ENCODE results near the gene DUSP9. TPM values are rescaled to one million over a fixed set of nuclear protein-coding genes. Genes with fewer than 3 reads are reported as not detected.

Gene DUSP9
- total RNA-seq, 1 donor from 2014 or later = 0.11 TPM

DNA sequence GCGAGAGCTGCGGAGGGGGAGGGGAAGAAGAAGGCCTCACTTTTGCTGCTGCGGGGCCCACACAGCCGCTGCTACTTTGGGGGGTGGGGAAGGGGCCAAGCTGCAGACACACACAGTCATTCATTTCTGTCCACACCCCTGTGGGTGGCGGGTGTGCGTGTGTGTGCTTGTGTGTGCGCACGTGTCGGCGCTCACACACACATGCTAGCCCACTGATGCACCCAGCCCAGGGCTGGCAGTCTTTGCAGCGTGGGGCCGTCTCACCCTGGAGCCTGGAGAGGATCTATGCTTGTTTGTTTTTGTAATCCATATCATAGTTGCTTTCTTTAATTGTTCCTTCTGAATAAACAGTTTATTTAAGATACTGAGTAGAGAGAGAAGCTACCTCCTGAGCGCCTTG is 4.0 kb downstream of the DUSP9 start:
- peaks cover 17% of the 10 kb centered on the region for H3K27me3 Mint-ChIP-seq (ENCODE audit: low read depth)
- H3K4me3 Mint-ChIP-seq (ENCODE audit: low read depth) = no peak overlapping the region
- intact Hi-C loops (cut with micrococcal nuclease) = no loop called here

DNA sequence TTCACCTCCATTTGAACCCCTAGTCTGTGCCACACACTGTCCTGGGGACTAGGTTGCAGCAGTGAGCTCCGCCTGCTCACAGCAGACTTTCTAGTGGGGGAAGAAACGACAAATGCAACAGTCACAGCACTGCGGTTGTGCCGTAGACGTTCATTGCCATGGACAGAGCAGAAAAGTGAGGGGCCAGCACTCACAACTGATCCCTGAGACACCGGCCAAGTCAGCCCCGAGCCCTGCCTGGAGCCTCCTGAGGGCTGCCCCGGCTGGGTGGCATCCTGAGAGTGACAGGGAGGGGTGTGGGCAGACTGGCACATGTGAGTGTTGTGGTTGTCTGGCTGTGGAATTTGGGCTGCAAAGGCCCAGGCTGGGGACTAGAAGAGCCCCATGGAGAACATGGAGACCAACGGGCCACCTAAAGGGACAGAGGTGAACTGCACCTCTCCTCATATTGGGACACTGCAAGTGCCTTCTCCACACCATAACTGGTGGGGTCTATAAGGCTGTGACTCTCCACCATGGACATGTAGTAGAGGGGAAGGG is 4.6 kb downstream of the DUSP9 start:
- Mint-ChIP-seq H3K27me3 (ENCODE audit: low read depth) (peaks cover 13% of the 10 kb centered on the region), H3K27ac (no peak overlapping the region), H3K9me3 (no peaks in the 10 kb centered on the region), H3K4me1 (ENCODE audit: low read depth) (no peaks in the 10 kb centered on the region), H3K36me3 (ENCODE audit: low read depth) (no peaks in the 10 kb centered on the region), H3K4me3 (ENCODE audit: low read depth) (no peak overlapping the region)
- intact Hi-C loops (cut with micrococcal nuclease) = no loop called here
- no peak for DNase-seq (ENCODE audit: low spot score)

More for the DNA sequence above, 4.0 kb downstream of the DUSP9 start:
- Mint-ChIP-seq H3K4me1 (ENCODE audit: low read depth) (no peaks in the 10 kb centered on the region), H3K9me3 (no peaks in the 10 kb centered on the region), H3K27ac (no peak overlapping the region), H3K36me3 (ENCODE audit: low read depth) (no peaks in the 10 kb centered on the region)
- no peak for DNase-seq (ENCODE audit: low spot score)

DNA sequence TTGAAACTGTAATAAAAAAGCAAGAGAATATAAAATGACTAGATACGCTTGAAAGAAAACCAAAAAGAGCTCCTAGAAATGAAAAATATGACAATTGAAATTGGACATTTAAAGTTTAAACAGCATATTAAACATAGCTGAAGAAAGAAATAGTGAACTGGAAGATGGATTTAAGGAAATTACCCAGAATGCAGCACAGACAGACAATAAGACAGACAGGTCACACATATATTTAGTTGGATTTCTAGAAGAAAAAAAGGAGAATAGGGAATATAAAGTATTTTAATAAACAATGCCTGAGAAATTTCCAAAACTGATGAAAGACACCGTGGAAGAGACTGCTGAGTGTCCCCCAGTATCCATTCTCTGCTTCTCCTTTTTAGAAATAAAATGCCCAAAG is 6.6 kb downstream of the DUSP9 start:
- Mint-ChIP-seq H3K4me3 (ENCODE audit: low read depth) (no peak overlapping the region), H3K27ac (no peak overlapping the region), H3K36me3 (ENCODE audit: low read depth) (no peaks in the 10 kb centered on the region), H3K27me3 (ENCODE audit: low read depth) (peaks cover 7% of the 10 kb centered on the region), H3K9me3 (no peaks in the 10 kb centered on the region), H3K4me1 (ENCODE audit: low read depth) (no peaks in the 10 kb centered on the region)
- no peak for DNase-seq (ENCODE audit: low spot score)
- intact Hi-C loops (cut with micrococcal nuclease) = no loop called here

DNA sequence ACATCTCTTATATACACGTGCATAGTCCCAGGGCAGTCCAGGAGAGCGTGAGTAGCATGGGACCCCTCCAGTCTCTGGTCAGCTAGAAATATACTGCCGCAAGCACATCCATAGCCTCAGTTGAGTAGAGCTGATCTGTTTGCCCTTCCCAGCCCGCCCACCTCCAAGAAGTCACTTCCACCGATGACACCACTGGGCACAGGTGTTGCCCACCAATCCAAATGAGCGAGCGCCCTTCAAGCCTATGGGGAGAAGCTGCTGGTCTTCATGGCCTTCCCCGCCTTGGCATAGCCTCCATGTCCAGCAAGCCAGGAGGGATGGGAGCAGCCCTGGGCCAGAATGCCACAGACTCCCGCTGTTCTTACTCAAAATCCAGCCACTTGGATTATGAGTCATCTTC is 10.2 kb downstream of the DUSP9 start:
- intact Hi-C loops (cut with micrococcal nuclease) = no loop called here

DNA sequence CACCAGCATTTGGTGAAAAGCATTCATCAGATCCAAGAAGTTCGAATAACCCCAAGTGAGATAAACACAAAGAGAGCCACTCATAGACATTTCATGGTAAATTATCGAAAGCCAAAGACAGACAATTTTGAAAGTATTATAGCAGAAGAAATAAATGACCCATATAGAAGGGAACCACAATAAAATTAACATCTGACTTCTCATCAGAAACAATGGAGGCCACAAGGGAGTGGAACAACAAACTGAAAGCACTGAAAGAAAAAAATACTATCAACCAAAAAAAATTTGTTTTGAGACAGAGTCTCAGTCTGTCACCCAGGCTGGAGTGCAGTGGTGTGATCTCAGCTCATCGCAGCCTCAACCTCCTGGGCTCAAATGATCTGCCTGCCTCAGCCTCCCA is 12.3 kb downstream of the DUSP9 start:
- Mint-ChIP-seq H3K36me3 (ENCODE audit: low read depth) (no peaks in the 10 kb centered on the region), H3K27me3 (ENCODE audit: low read depth) (peaks cover 28% of the 10 kb centered on the region), H3K4me1 (ENCODE audit: low read depth) (no peaks in the 10 kb centered on the region), H3K27ac (no peak overlapping the region), H3K9me3 (no peaks in the 10 kb centered on the region), H3K4me3 (ENCODE audit: low read depth) (no peak overlapping the region)
- intact Hi-C loops (cut with micrococcal nuclease) = no loop called here
- no peak for DNase-seq (ENCODE audit: low spot score)

More for the DNA sequence above, 10.2 kb downstream of the DUSP9 start:
- no peaks in the 10 kb centered on the region for H3K36me3 Mint-ChIP-seq (ENCODE audit: low read depth)
- H3K27me3 Mint-ChIP-seq (ENCODE audit: low read depth) = peaks cover 20% of the 10 kb centered on the region
- H3K4me1 Mint-ChIP-seq (ENCODE audit: low read depth) = no peaks in the 10 kb centered on the region
- H3K9me3 Mint-ChIP-seq = no peaks in the 10 kb centered on the region
- no peak overlapping the region for H3K27ac Mint-ChIP-seq
- H3K4me3 Mint-ChIP-seq (ENCODE audit: low read depth) = no peak overlapping the region
- no peak for DNase-seq (ENCODE audit: low spot score)

DNA sequence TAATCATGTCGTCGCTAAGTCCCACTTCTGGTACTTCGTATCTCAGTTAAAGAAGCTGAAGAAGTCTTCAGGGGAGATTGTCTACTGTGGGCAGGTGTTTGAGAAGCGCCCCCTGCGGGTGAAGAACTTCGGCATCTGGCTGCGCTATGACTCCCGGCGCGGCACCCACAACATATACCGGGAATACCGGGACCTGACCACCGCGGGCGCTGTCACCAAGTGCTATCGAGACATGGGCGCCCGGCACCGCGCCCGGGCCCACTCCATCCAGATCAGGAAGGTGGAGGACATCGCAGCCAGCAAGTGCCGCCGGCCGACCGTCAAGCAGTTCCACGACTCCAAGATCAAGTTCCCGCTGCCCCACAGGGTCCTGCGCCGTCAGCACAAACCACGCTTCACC is 15.3 kb downstream of the DUSP9 start:
- intact Hi-C loops (cut with micrococcal nuclease) = loop anchor here (5.0 to 10.0 kb wide), 2 partner anchors 50 to 627 kb away; no protein-coding TSS in a partner anchor
- Mint-ChIP-seq H3K4me1 (ENCODE audit: low read depth) (no peaks in the 10 kb centered on the region), H3K9me3 (no peaks in the 10 kb centered on the region), H3K27me3 (ENCODE audit: low read depth) (peaks cover 41% of the 10 kb centered on the region), H3K36me3 (ENCODE audit: low read depth) (no peaks in the 10 kb centered on the region), H3K27ac (no peak overlapping the region), H3K4me3 (ENCODE audit: low read depth) (no peak overlapping the region)
- DNase-seq (ENCODE audit: low spot score) = peak; percentile 22

DNA sequence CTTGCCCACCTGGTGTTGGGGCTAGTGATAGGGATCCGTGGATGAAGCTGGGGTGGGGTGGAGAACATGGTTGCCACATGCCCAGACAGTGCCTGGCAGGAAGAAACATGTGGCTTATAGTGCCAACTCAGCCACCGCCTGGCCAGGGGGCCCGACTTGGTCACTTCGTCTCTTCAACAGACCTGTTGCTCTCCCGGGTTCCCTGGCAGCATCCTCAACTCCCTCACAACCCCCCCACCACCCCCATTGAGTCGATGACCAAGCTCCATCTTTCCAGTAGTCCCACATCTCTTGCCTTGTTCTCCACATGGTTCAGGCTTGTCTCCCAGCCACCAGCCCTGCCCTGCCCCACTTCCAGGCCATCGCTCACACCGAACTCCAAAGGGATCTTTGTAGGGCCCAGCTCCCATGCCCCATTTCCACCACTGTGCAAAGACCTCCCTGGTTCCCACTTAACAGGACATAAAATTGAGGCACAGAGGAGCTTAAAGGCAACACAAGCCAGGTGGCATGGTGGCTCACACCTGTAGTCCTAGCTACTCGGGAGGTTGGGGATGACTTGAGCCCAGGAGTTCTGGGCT is 18.8 kb downstream of the DUSP9 start:
- H3K27me3 Mint-ChIP-seq (ENCODE audit: low read depth) = peaks cover 33% of the 10 kb centered on the region
- no peak overlapping the region for H3K4me3 Mint-ChIP-seq (ENCODE audit: low read depth)
- peaks cover 6% of the 10 kb centered on the region for H3K4me1 Mint-ChIP-seq (ENCODE audit: low read depth)
- H3K27ac Mint-ChIP-seq = no peak overlapping the region
- no peaks in the 10 kb centered on the region for H3K36me3 Mint-ChIP-seq (ENCODE audit: low read depth)
- no peaks in the 10 kb centered on the region for H3K9me3 Mint-ChIP-seq
- intact Hi-C loops (cut with micrococcal nuclease) = loop anchor here (5.0 to 10.0 kb wide), 3 partner anchors 631 to 724 kb away; no protein-coding TSS in a partner anchor
- no peak for DNase-seq (ENCODE audit: low spot score)

DNA sequence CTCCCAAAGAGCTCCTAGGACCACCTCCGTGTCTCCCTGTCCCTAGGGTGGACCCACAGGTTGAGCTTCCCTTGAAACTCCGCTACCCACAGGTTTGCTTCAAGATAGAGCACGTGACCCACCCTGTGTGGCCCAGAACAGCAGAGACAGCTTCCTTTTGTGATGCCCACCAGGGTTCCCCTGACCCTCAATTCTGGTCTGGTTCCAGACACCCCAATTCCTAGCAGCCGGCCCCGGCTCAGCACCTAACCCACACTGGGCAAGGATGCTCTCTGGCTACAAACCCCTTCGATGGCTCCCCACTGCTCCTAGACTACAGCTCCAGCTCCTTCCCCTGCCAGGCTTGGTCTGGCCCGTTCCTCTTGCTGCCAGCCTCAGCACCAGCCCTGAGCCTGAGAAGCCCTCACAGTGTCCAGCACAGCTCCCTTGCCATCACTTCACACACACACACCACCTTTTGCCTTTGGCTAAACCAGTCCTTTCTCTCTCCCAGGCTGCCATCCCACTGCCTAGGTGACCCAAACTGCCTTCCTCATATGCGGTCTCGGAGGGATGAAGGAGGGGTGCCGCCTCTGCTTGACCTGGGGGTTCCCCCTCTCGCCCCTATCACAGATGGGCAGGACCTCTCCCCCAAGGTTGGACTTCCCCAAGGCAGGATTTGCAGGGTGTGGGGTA is 20.4 kb downstream of the DUSP9 start:
- H3K4me3 Mint-ChIP-seq (ENCODE audit: low read depth) = peak overlapping the region; percentile 74
- no peak overlapping the region for H3K27ac Mint-ChIP-seq
- no peaks in the 10 kb centered on the region for H3K9me3 Mint-ChIP-seq
- intact Hi-C loops (cut with micrococcal nuclease) = loop anchor here (5.0 to 10.0 kb wide), 3 partner anchors 633 to 725 kb away; no protein-coding TSS in a partner anchor
- H3K36me3 Mint-ChIP-seq (ENCODE audit: low read depth) = no peaks in the 10 kb centered on the region
- H3K27me3 Mint-ChIP-seq (ENCODE audit: low read depth) = peaks cover 19% of the 10 kb centered on the region
- peaks cover 6% of the 10 kb centered on the region for H3K4me1 Mint-ChIP-seq (ENCODE audit: low read depth)
- no peak for DNase-seq (ENCODE audit: low spot score)

DNA sequence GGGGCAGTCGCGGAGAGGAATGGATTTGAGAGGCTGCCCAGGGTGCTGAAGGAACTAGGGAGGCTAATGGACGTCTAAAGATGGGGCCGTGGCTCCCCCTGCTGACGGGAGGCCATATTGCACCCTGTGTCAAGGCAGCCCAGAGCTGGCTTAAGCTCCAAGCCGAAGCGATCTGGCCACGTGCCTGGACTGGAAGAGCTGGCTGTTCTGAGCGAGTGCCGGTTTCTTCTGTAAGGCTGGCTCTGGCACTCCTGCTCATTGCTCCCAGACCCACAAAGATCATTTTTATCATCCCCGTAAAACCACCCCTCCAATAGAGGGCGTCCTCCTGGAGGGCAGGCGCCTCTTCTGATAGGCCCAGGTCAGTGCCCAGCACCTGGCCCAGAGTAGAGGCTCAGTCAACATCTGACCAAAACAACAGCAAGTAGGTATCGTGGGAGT is 21.0 kb downstream of the DUSP9 start:
- Mint-ChIP-seq H3K4me1 (ENCODE audit: low read depth) (peaks cover 6% of the 10 kb centered on the region), H3K27me3 (ENCODE audit: low read depth) (peaks cover 19% of the 10 kb centered on the region), H3K36me3 (ENCODE audit: low read depth) (no peaks in the 10 kb centered on the region), H3K9me3 (no peaks in the 10 kb centered on the region), H3K27ac (no peak overlapping the region), H3K4me3 (ENCODE audit: low read depth) (peak overlapping the region; percentile 74)
- intact Hi-C loops (cut with micrococcal nuclease) = loop anchor here (1.0 to 10.0 kb wide), 5 partner anchors 113 to 726 kb away; no protein-coding TSS in a partner anchor
- DNase-seq (ENCODE audit: low spot score) = peak; percentile 51

DNA sequence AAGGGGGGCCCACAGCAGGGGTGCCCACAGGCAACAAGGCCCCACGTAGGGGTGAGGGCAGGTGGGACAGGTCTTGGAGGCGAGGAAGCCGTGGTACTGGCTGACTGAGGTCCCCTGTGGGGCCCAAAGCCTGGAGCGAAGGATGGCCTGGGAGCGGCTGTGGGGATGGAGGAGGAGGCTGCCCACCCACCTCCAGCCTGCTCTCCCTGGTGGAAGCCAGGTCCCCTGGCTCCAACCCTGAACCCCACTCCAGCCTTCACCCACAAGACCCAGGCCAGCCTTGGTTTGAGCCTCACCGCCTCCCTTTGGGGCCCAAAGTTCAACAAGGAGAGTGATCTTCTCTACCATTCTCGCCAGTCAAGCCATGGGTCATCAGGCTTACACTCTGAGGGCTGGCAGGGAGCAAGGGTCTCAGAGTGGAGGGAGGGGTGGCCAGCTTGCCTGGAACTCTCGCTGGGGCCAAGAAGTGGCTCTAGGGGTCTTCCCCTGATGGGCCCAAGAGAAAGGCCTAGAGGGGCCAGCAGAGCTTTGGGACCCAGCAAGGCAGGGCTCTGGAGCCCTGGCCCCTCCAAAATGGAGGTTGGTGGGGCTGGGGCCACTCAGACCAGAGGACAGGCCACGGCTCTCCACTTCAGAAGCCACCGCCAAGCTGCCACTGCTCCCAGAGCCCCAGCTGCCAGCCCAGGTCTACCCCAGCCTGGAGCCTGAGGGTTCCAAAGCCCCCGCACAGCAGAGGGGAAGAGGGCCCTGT is 21.6 kb downstream of the DUSP9 start:
- intact Hi-C loops (cut with micrococcal nuclease) = loop anchor here (1.0 to 10.0 kb wide), 5 partner anchors 113 to 726 kb away; no protein-coding TSS in a partner anchor
- no peaks in the 10 kb centered on the region for H3K36me3 Mint-ChIP-seq (ENCODE audit: low read depth)
- peaks cover 17% of the 10 kb centered on the region for H3K27me3 Mint-ChIP-seq (ENCODE audit: low read depth)
- no peak for DNase-seq (ENCODE audit: low spot score)
- H3K4me3 Mint-ChIP-seq (ENCODE audit: low read depth) = no peak overlapping the region
- no peak overlapping the region for H3K27ac Mint-ChIP-seq
- no peaks in the 10 kb centered on the region for H3K9me3 Mint-ChIP-seq
- H3K4me1 Mint-ChIP-seq (ENCODE audit: low read depth) = peaks cover 6% of the 10 kb centered on the region

DNA sequence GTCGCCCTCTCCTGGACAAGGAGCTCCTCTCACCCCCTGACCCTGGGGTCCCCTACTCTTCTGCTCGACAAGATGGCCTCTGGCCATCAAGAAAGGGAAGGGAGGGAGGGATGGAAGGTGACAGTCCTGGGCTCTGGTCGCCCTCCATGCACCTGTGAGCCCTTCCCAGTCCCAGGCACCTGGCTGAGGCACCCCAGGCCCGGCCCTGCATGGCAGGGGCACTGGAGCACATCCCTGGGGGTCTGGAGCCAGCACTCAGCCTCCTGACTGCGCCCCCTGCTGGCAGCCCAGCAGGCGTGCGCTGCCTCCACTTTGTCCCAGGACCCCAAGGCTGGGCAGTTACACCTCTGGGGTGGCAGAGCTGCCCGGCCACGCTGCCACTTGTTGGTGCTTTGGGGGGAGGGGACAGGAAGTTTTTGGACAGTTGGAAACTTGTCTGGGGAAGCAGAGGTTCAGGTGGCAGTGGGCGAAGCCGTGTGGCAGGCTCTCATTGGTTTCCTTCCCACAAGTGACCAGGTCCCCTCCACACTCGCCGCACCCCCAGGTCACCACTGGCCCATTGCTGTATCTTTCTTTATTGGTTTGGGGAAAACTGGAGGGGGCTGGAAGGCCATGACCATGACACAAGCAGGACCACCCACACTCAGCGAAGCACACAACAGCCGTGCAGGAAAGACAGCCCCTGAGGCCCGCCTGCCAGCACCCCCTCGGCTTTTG is 22.3 kb downstream of the DUSP9 start:
- DNase-seq (ENCODE audit: low spot score) = no peak
- no peak overlapping the region for H3K27ac Mint-ChIP-seq
- no peak overlapping the region for H3K4me3 Mint-ChIP-seq (ENCODE audit: low read depth)
- no peaks in the 10 kb centered on the region for H3K36me3 Mint-ChIP-seq (ENCODE audit: low read depth)
- H3K4me1 Mint-ChIP-seq (ENCODE audit: low read depth) = peaks cover 6% of the 10 kb centered on the region
- peaks cover 19% of the 10 kb centered on the region for H3K27me3 Mint-ChIP-seq (ENCODE audit: low read depth)
- intact Hi-C loops (cut with micrococcal nuclease) = loop anchor here (2.0 to 10.0 kb wide), 4 partner anchors 131 to 727 kb away; no protein-coding TSS in a partner anchor
- H3K9me3 Mint-ChIP-seq = no peaks in the 10 kb centered on the region

Data from activated T-helper 2 cell treated with anti-CD3 and anti-CD28 coated beads, Interferon-gamma antibody, Interleukin-2, Interleukin-4, amounts not matched to agents 10 μg/mL and 5 μg/mL and 100 μg/mL, durations not matched to agents 14 hours and 24 hours and 36 hours (primary cell).